ENCODE data around the gene EGR2. TPM values are rescaled to one million over a fixed set of nuclear protein-coding genes. Genes with fewer than 3 reads are reported as not detected.

The EGR2 gene
- polyA plus RNA-seq, 1 donor from 2014 or later, result 1.7 TPM

DNA sequence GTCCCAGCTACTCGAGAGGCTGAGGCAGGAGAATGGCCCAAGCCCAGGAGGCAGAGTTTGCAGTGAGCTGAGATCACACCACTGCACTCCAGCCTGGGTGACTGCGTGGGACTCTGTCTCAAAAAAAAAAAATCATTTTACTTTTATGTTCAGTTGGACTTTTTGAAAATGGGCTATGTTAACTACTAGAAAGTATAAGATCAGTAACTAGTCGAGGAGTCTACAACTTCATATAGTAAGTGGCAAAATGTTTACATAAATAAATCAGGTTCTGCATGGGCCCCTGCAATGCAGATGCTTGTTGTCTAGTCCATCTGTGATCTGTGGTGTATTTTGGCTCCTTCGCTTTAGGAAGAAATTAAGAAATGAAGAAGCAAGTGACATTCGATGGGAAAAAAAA is 23.9 kb downstream of the EGR2 start:
- Histone ChIP-seq H3K36me3 (ENCODE audit: insufficient read depth, low read length) (no peaks in the 10 kb centered on the region), H3K4me3 (ENCODE audit: low read length) (no peak overlapping the region), H3K9ac (ENCODE audit: low read length) (no peak overlapping the region), H3F3A (ENCODE audit: insufficient read depth, low read length, poor library complexity, severe bottlenecking) (no peaks in the 10 kb centered on the region), H4K20me1 (ENCODE audit: insufficient read depth) (no peaks in the 10 kb centered on the region), H3K9me2 (ENCODE audit: insufficient read depth, low read length) (no peaks in the 10 kb centered on the region), H3K79me2 (replicated peaks; ENCODE audit: insufficient read depth, low read length) (no peaks in the 10 kb centered on the region), H3K27me3 (ENCODE audit: insufficient read depth, low read depth, low read length) (peaks cover 48% of the 10 kb centered on the region), H2AFZ (ENCODE audit: low read depth, low read length) (no peak overlapping the region), H3K27ac (ENCODE audit: low read length) (no peak overlapping the region), H3K9me3 (ENCODE audit: low read length) (no peaks in the 10 kb centered on the region), H3K4me2 (ENCODE audit: low read length) (no peak overlapping the region)
- TF ChIP-seq EZH2 (IDR thresholded peaks at IDR 0.05; ENCODE audit: borderline replicate concordance, insufficient read depth, low read length, poor library complexity, severe bottlenecking) (no peak), TAF1 (IDR thresholded peaks at IDR 0.05; ENCODE audit: low read depth) (no peak), RAD21 (conservative IDR thresholded peaks at IDR 0.05) (no peak), SMC3 (conservative IDR thresholded peaks at IDR 0.05; ENCODE audit: poor library complexity) (no peak), POLR2AphosphoS5 (IDR thresholded peaks at IDR 0.05) (no peak), MXI1 (conservative IDR thresholded peaks at IDR 0.05; ENCODE audit: poor library complexity, severe bottlenecking) (no peak), EP300 (conservative IDR thresholded peaks at IDR 0.05; ENCODE audit: poor library complexity, severe bottlenecking) (no peak)
- TF ChIP-seq, protein P1, sequence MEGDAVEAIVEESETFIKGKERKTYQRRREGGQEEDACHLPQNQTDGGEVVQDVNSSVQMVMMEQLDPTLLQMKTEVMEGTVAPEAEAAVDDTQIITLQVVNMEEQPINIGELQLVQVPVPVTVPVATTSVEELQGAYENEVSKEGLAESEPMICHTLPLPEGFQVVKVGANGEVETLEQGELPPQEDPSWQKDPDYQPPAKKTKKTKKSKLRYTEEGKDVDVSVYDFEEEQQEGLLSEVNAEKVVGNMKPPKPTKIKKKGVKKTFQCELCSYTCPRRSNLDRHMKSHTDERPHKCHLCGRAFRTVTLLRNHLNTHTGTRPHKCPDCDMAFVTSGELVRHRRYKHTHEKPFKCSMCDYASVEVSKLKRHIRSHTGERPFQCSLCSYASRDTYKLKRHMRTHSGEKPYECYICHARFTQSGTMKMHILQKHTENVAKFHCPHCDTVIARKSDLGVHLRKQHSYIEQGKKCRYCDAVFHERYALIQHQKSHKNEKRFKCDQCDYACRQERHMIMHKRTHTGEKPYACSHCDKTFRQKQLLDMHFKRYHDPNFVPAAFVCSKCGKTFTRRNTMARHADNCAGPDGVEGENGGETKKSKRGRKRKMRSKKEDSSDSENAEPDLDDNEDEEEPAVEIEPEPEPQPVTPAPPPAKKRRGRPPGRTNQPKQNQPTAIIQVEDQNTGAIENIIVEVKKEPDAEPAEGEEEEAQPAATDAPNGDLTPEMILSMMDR (IDR thresholded peaks at IDR 0.05; ENCODE audit: poor library complexity, severe bottlenecking), result no peak

DNA sequence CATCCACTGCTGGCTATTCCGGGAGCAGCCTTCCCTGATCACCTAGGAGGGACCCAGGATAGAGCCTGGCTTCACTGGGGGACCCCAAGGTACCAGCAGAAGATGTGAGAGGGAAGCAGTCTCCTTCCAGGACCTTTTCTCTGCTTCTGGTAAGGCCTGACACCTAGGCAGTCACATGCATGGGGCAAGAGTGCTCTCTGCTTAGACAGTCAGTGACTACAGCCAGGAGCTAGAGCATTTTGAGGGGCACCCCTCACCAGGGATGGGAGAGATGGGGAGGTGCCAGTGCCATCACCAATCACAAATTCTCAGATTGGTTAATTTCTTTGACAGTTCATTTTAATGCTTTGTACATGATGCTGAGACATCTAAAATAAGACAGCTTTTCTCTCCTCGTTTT is 25.6 kb downstream of the EGR2 start:
- Histone ChIP-seq H3K4me3 (ENCODE audit: low read length) (no peak overlapping the region), H3K9ac (ENCODE audit: low read length) (no peak overlapping the region), H3F3A (ENCODE audit: insufficient read depth, low read length, poor library complexity, severe bottlenecking) (no peaks in the 10 kb centered on the region), H3K36me3 (ENCODE audit: insufficient read depth, low read length) (no peaks in the 10 kb centered on the region), H3K27me3 (ENCODE audit: insufficient read depth, low read depth, low read length) (peaks cover 42% of the 10 kb centered on the region), H3K27ac (ENCODE audit: low read length) (no peak overlapping the region), H3K79me2 (replicated peaks; ENCODE audit: insufficient read depth, low read length) (no peaks in the 10 kb centered on the region), H3K9me2 (ENCODE audit: insufficient read depth, low read length) (no peaks in the 10 kb centered on the region), H4K20me1 (ENCODE audit: insufficient read depth) (no peaks in the 10 kb centered on the region), H3K4me2 (ENCODE audit: low read length) (no peak overlapping the region), H3K9me3 (ENCODE audit: low read length) (no peaks in the 10 kb centered on the region), H2AFZ (ENCODE audit: low read depth, low read length) (no peak overlapping the region)
- TF ChIP-seq, protein P1 (IDR thresholded peaks at IDR 0.05; ENCODE audit: poor library complexity, severe bottlenecking), result no peak
- no peak for TF ChIP-seq MXI1 (conservative IDR thresholded peaks at IDR 0.05; ENCODE audit: poor library complexity, severe bottlenecking)
- TF ChIP-seq, protein P2, sequence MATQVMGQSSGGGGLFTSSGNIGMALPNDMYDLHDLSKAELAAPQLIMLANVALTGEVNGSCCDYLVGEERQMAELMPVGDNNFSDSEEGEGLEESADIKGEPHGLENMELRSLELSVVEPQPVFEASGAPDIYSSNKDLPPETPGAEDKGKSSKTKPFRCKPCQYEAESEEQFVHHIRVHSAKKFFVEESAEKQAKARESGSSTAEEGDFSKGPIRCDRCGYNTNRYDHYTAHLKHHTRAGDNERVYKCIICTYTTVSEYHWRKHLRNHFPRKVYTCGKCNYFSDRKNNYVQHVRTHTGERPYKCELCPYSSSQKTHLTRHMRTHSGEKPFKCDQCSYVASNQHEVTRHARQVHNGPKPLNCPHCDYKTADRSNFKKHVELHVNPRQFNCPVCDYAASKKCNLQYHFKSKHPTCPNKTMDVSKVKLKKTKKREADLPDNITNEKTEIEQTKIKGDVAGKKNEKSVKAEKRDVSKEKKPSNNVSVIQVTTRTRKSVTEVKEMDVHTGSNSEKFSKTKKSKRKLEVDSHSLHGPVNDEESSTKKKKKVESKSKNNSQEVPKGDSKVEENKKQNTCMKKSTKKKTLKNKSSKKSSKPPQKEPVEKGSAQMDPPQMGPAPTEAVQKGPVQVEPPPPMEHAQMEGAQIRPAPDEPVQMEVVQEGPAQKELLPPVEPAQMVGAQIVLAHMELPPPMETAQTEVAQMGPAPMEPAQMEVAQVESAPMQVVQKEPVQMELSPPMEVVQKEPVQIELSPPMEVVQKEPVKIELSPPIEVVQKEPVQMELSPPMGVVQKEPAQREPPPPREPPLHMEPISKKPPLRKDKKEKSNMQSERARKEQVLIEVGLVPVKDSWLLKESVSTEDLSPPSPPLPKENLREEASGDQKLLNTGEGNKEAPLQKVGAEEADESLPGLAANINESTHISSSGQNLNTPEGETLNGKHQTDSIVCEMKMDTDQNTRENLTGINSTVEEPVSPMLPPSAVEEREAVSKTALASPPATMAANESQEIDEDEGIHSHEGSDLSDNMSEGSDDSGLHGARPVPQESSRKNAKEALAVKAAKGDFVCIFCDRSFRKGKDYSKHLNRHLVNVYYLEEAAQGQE (IDR thresholded peaks at IDR 0.05; ENCODE audit: borderline replicate concordance), result no peak
- TF ChIP-seq POLR2AphosphoS5 (IDR thresholded peaks at IDR 0.05), result no peak
- TF ChIP-seq SMC3 (conservative IDR thresholded peaks at IDR 0.05; ENCODE audit: poor library complexity), result no peak
- no peak for TF ChIP-seq EZH2 (IDR thresholded peaks at IDR 0.05; ENCODE audit: borderline replicate concordance, insufficient read depth, low read length, poor library complexity, severe bottlenecking)
- no peak for TF ChIP-seq EP300 (conservative IDR thresholded peaks at IDR 0.05; ENCODE audit: poor library complexity, severe bottlenecking)
- TF ChIP-seq TAF1 (IDR thresholded peaks at IDR 0.05; ENCODE audit: low read depth), result no peak
- no peak for TF ChIP-seq RAD21 (conservative IDR thresholded peaks at IDR 0.05)

All from neural cell (in vitro differentiated cells).